Measurements from ENCODE around the gene DST. TPM values are rescaled to one million over a fixed set of nuclear protein-coding genes. Genes with fewer than 3 reads are reported as not detected.
A peak's percentile ranks its signal among the peaks of the same experiment; 100 is the strongest.

Gene DST
- total RNA-seq, 3 donors from 2014 or later = 2.3 to 4.7 (median 3.5) TPM

GRCh38 chr6:56552187-56553130 lies 90.2 kb downstream of the DST start:
- ATAC-seq (no peak), DNase-seq (no peak)
- Mint-ChIP-seq H3K27me3 (ENCODE audit: low read depth) (no peaks in the 10 kb centered on the region), H3K9me3 (no peaks in the 10 kb centered on the region), H3K4me3 (no peak overlapping the region), H3K36me3 (ENCODE audit: insufficient read depth) (no peaks in the 10 kb centered on the region), H3K4me1 (ENCODE audit: low read depth) (peaks cover 1% of the 10 kb centered on the region)

- Mint-ChIP-seq H3K27me3 (ENCODE audit: low read depth) (no peaks in the 10 kb centered on the region), H3K4me1 (ENCODE audit: low read depth) (peaks cover 1% of the 10 kb centered on the region), H3K9me3 (no peaks in the 10 kb centered on the region), H3K4me3 (no peak overlapping the region), H3K36me3 (ENCODE audit: insufficient read depth) (no peaks in the 10 kb centered on the region)
- no peak for DNase-seq
- no peak for ATAC-seq
Observed at GRCh38 chr6:56551409-56552120, 91.1 kb downstream of the DST start.

- ATAC-seq (no peak), DNase-seq (no peak)
- no peaks in the 10 kb centered on the region for H3K9me3 Mint-ChIP-seq
- no peaks in the 10 kb centered on the region for H3K27me3 Mint-ChIP-seq (ENCODE audit: low read depth)
- H3K4me3 Mint-ChIP-seq = no peak overlapping the region
- H3K4me1 Mint-ChIP-seq (ENCODE audit: low read depth) = peaks cover 1% of the 10 kb centered on the region
- H3K36me3 Mint-ChIP-seq (ENCODE audit: insufficient read depth) = no peaks in the 10 kb centered on the region
Observed at GRCh38 chr6:56550301-56550700, 92.4 kb downstream of the DST start.

- Mint-ChIP-seq H3K9me3 (no peaks in the 10 kb centered on the region), H3K4me1 (ENCODE audit: low read depth) (peaks cover 1% of the 10 kb centered on the region), H3K36me3 (ENCODE audit: insufficient read depth) (no peaks in the 10 kb centered on the region), H3K27me3 (ENCODE audit: low read depth) (no peaks in the 10 kb centered on the region), H3K4me3 (no peak overlapping the region)
- DNase-seq (no peak), ATAC-seq (no peak)
Observed at GRCh38 chr6:56549014-56549413, 93.7 kb downstream of the DST start.

- H3K27me3 Mint-ChIP-seq (ENCODE audit: low read depth) = no peaks in the 10 kb centered on the region
- H3K4me3 Mint-ChIP-seq = no peak overlapping the region
- H3K4me1 Mint-ChIP-seq (ENCODE audit: low read depth) = peaks cover 1% of the 10 kb centered on the region
- no peaks in the 10 kb centered on the region for H3K9me3 Mint-ChIP-seq
- no peaks in the 10 kb centered on the region for H3K36me3 Mint-ChIP-seq (ENCODE audit: insufficient read depth)
- no peak for DNase-seq
- ATAC-seq = no peak
Observed at GRCh38 chr6:56547687-56548086, 95.0 kb downstream of the DST start.

- H3K27me3 Mint-ChIP-seq (ENCODE audit: low read depth) = no peaks in the 10 kb centered on the region
- DNase-seq (peak; percentile 44), ATAC-seq (peak; percentile 96 to 98)
- no peak overlapping the region for H3K4me3 Mint-ChIP-seq
- no peaks in the 10 kb centered on the region for H3K9me3 Mint-ChIP-seq
- no peaks in the 10 kb centered on the region for H3K36me3 Mint-ChIP-seq (ENCODE audit: insufficient read depth)
- no peaks in the 10 kb centered on the region for H3K4me1 Mint-ChIP-seq (ENCODE audit: low read depth)
Observed at GRCh38 chr6:56542364-56543331, 100.0 kb downstream of the DST start.

GRCh38 chr6:56541741-56542360 lies 100.8 kb downstream of the DST start:
- Mint-ChIP-seq H3K27me3 (ENCODE audit: low read depth) (no peaks in the 10 kb centered on the region), H3K9me3 (no peaks in the 10 kb centered on the region), H3K4me1 (ENCODE audit: low read depth) (no peaks in the 10 kb centered on the region), H3K4me3 (no peak overlapping the region), H3K36me3 (ENCODE audit: insufficient read depth) (no peaks in the 10 kb centered on the region)
- ATAC-seq (no peak), DNase-seq (no peak)

GRCh38 chr6:56541030-56541600 lies 101.6 kb downstream of the DST start:
- DNase-seq (no peak), ATAC-seq (no peak)
- no peaks in the 10 kb centered on the region for H3K27me3 Mint-ChIP-seq (ENCODE audit: low read depth)
- H3K9me3 Mint-ChIP-seq = no peaks in the 10 kb centered on the region
- H3K36me3 Mint-ChIP-seq (ENCODE audit: insufficient read depth) = no peaks in the 10 kb centered on the region
- H3K4me1 Mint-ChIP-seq (ENCODE audit: low read depth) = no peaks in the 10 kb centered on the region
- H3K4me3 Mint-ChIP-seq = no peak overlapping the region

- Mint-ChIP-seq H3K9me3 (no peaks in the 10 kb centered on the region), H3K4me3 (no peak overlapping the region), H3K27me3 (ENCODE audit: low read depth) (no peaks in the 10 kb centered on the region), H3K36me3 (ENCODE audit: insufficient read depth) (no peaks in the 10 kb centered on the region), H3K4me1 (ENCODE audit: low read depth) (no peaks in the 10 kb centered on the region)
- ATAC-seq = no peak
- no peak for DNase-seq
Observed at GRCh38 chr6:56540232-56541029, 102.3 kb downstream of the DST start.

- Mint-ChIP-seq H3K27me3 (ENCODE audit: low read depth) (no peaks in the 10 kb centered on the region), H3K4me3 (no peak overlapping the region), H3K4me1 (ENCODE audit: low read depth) (no peaks in the 10 kb centered on the region), H3K9me3 (no peaks in the 10 kb centered on the region), H3K36me3 (ENCODE audit: insufficient read depth) (no peaks in the 10 kb centered on the region)
- no peak for DNase-seq
- no peak for ATAC-seq
Observed at GRCh38 chr6:56539527-56540105, 103.1 kb downstream of the DST start.

GRCh38 chr6:56538851-56539250 lies 103.8 kb downstream of the DST start:
- Mint-ChIP-seq H3K27me3 (ENCODE audit: low read depth) (no peaks in the 10 kb centered on the region), H3K36me3 (ENCODE audit: insufficient read depth) (no peaks in the 10 kb centered on the region), H3K4me1 (ENCODE audit: low read depth) (no peaks in the 10 kb centered on the region), H3K9me3 (no peaks in the 10 kb centered on the region), H3K4me3 (no peak overlapping the region)
- DNase-seq (no peak), ATAC-seq (no peak)

- Mint-ChIP-seq H3K4me3 (no peak overlapping the region), H3K9me3 (no peaks in the 10 kb centered on the region), H3K36me3 (ENCODE audit: insufficient read depth) (no peaks in the 10 kb centered on the region), H3K4me1 (ENCODE audit: low read depth) (no peaks in the 10 kb centered on the region), H3K27me3 (ENCODE audit: low read depth) (no peaks in the 10 kb centered on the region)
- DNase-seq (no peak), ATAC-seq (no peak)
Observed at GRCh38 chr6:56537223-56537770, 105.4 kb downstream of the DST start.

Measured in activated T-cell treated with anti-CD3 and anti-CD28 coated beads, Interleukin-2, amount 50 U/mL, for 4 hours (primary cell).